ENCODE data around the gene AHCY.
"Not testable (repeated sequence)": the region's sequence is repeated elsewhere in the genome, so short reads cannot be mapped to it uniquely, and the experiment has no call there.

The AHCY gene

GRCh38 chr20:34295284-34295683 is 7.9 kb downstream of the AHCY start:
- DNase-seq = no peak

- no peak for DNase-seq
These were observed 8.6 kb downstream of the AHCY start for GRCh38 chr20:34294563-34294962.

- DNase-seq = no peak
These were observed 9.6 kb downstream of the AHCY start for GRCh38 chr20:34293589-34293988.

- no peak for DNase-seq
These were observed 10.0 kb downstream of the AHCY start for GRCh38 chr20:34293119-34293518.

- DNase-seq = no peak
These were observed 10.7 kb downstream of the AHCY start for GRCh38 chr20:34292496-34292895.

- DNase-seq = no peak
These were observed 12.7 kb downstream of the AHCY start for GRCh38 chr20:34290471-34290870.

- DNase-seq = not testable (repeated sequence)
These were observed 15.7 kb downstream of the AHCY start for GRCh38 chr20:34287500-34287899.

- DNase-seq = no peak
These were observed 17.7 kb downstream of the AHCY start for GRCh38 chr20:34285450-34285849.

GRCh38 chr20:34283844-34284243 is 19.3 kb downstream of the AHCY start:
- no peak for DNase-seq

- DNase-seq = no peak
These were observed 21.1 kb downstream of the AHCY start for GRCh38 chr20:34282041-34282440.

GRCh38 chr20:34281177-34281576 is 22.0 kb downstream of the AHCY start:
- no peak for DNase-seq

- no peak for DNase-seq
These were observed 28.5 kb downstream of the AHCY start for GRCh38 chr20:34274694-34275093.

GRCh38 chr20:34271956-34272355 is 31.2 kb downstream of the AHCY start:
- DNase-seq = no peak

- DNase-seq = no peak
These were observed 33.0 kb downstream of the AHCY start for GRCh38 chr20:34269996-34270627.

- DNase-seq = peak; percentile 32
These were observed 34.1 kb downstream of the AHCY start for GRCh38 chr20:34268851-34269636.

GRCh38 chr20:34268145-34268544 is 35.0 kb downstream of the AHCY start:
- DNase-seq = no peak

GRCh38 chr20:34264141-34264540 is 39.0 kb downstream of the AHCY start:
- DNase-seq = no peak

- DNase-seq = not testable (repeated sequence)
These were observed 39.7 kb downstream of the AHCY start for GRCh38 chr20:34263468-34263867.

GRCh38 chr20:34262488-34263288 is 40.5 kb downstream of the AHCY start:
- DNase-seq = no peak

- no peak for DNase-seq
These were observed 42.8 kb downstream of the AHCY start for GRCh38 chr20:34260208-34260942.

GRCh38 chr20:34256629-34257124 is 46.5 kb downstream of the AHCY start:
- DNase-seq = no peak

GRCh38 chr20:34254979-34255378 is 48.2 kb downstream of the AHCY start:
- DNase-seq = no peak
